Measurements from ENCODE around the gene TLE7. TPM values are rescaled to one million over a fixed set of nuclear protein-coding genes. Genes with fewer than 3 reads are reported as not detected.

TLE7 gene
- total and polyA plus RNA-seq, 2 donors, result not detected

DNA sequence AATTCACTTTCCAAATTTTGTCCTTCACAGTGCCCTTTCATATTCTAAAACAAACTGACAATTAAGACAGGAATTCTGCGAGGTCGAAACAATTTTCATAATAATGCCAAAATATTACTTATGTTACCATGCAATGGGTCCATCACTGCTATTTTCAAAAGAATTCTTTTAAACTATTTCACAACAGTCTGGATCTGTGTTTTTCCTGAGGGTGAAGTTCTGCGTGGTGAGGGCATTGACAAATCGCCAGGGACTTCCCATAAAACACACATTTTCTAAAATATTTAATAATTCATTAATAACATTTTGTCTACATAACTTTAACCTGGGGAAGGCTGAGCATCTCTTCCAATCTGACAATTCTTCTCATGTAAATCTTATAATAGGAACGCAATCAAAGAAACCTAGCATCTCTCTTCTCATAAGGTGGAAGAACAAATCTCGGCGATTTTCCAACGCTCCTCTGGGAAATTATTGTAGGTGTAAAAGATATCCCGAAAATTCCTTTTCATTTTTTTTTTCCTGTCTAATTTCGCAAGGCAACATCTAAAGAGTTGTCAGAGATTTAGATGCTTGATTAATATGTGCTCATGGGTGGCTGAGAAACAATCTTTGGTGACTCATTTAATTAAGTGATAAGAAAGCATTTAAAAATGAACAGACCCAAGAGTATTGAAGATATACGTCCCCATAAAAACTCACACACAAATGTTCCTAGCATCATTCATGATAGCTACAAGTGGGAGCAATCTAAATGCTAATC lies 41.9 kb downstream of the TLE7 start:
- Histone ChIP-seq H3K9me3 (ENCODE audit: control insufficient read depth in 2 of 2, insufficient read depth in 1 of 2, low read length in 1 of 2) (peaks cover 0 to 4% of the 10 kb centered on the region in 2 donors), H3K4me3 (ENCODE audit: low read length in 2 of 2) (no peak overlapping the region), H3K36me3 (ENCODE audit: control insufficient read depth in 2 of 2, insufficient read depth in 2 of 2, low read length in 1 of 2) (no peaks in the 10 kb centered on the region), H3K4me1 (ENCODE audit: control insufficient read depth in 2 of 2, insufficient read depth in 2 of 2, low read length in 2 of 2) (no peaks in the 10 kb centered on the region), H3K27ac (ENCODE audit: low read depth in 1 of 2, low read length in 1 of 2) (no peak overlapping the region), H3K27me3 (ENCODE audit: control insufficient read depth in 2 of 2, insufficient read depth in 1 of 2, low read length in 1 of 2) (no peaks in the 10 kb centered on the region)
- 95% methylated on average over 11 of the region's 11 CpGs for WGBS
- DNase-seq (ENCODE audit: low read depth in 6 of 9, low spot score in 9 of 9), result no peak

DNA sequence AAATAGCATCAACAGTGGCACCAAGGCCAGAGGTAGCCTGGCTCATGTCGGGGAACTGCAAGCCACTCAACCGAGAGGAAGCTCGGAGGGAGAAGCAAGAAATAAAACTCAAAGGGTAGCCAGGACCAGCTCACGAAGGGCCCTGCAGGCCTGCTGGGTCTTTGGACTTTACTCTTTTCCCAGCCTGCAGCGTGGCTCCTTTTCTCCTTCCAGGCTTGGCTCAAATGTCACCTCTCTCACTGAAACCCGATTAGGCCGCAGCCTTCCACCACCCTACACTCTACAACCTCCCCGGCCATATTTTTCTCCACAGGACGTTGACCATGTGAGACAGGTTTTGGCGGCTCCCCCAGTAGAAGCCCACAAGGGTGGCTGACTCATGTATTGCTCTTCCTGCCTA lies 45.3 kb downstream of the TLE7 start:
- Histone ChIP-seq H3K36me3 (ENCODE audit: control insufficient read depth in 2 of 2, insufficient read depth in 2 of 2, low read length in 1 of 2) (no peaks in the 10 kb centered on the region), H3K27ac (ENCODE audit: low read depth in 1 of 2, low read length in 1 of 2) (no peak overlapping the region), H3K9me3 (ENCODE audit: control insufficient read depth in 2 of 2, insufficient read depth in 1 of 2, low read length in 1 of 2) (no peaks in the 10 kb centered on the region), H3K4me1 (ENCODE audit: control insufficient read depth in 2 of 2, insufficient read depth in 2 of 2, low read length in 2 of 2) (no peaks in the 10 kb centered on the region), H3K27me3 (ENCODE audit: control insufficient read depth in 2 of 2, insufficient read depth in 1 of 2, low read length in 1 of 2) (no peaks in the 10 kb centered on the region), H3K4me3 (ENCODE audit: low read length in 2 of 2) (no peak overlapping the region)
- WGBS, result 82% methylated on average over 10 of the region's 10 CpGs
- no peak for DNase-seq (ENCODE audit: low read depth in 6 of 9, low spot score in 9 of 9)

DNA sequence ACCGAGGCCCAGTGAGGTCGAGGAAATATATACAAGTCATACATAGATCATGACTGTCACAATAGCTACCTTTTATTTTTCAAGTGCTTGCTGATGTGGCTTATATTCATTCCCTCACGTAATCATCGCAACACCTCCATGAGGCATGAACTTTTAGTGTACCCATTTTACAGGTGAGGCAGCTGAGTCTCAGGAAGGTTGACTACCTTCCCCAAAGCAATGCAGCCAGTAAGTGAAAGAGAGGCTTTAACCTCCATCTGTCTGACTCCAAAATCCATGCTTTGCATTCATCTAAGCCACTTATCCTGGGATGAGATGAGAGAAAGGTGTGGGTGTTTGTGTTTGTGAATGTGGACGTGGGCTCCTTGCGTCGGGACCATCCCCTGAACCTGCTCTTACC lies 52.5 kb downstream of the TLE7 start:
- no peaks in the 10 kb centered on the region for H3K9me3 ChIP-seq (ENCODE audit: control insufficient read depth in 2 of 2, insufficient read depth in 1 of 2, low read length in 1 of 2)
- H3K27me3 ChIP-seq (ENCODE audit: control insufficient read depth in 2 of 2, insufficient read depth in 1 of 2, low read length in 1 of 2), result no peaks in the 10 kb centered on the region
- H3K4me3 ChIP-seq (ENCODE audit: low read length in 2 of 2), result no peak overlapping the region
- no peaks in the 10 kb centered on the region for H3K36me3 ChIP-seq (ENCODE audit: control insufficient read depth in 2 of 2, insufficient read depth in 2 of 2, low read length in 1 of 2)
- WGBS, result 83% methylated on average over 7 of the region's 7 CpGs
- no peak for DNase-seq (ENCODE audit: low read depth in 6 of 9, low spot score in 9 of 9)
- no peak overlapping the region for H3K27ac ChIP-seq (ENCODE audit: low read depth in 1 of 2, low read length in 1 of 2)
- no peaks in the 10 kb centered on the region for H3K4me1 ChIP-seq (ENCODE audit: control insufficient read depth in 2 of 2, insufficient read depth in 2 of 2, low read length in 2 of 2)

DNA sequence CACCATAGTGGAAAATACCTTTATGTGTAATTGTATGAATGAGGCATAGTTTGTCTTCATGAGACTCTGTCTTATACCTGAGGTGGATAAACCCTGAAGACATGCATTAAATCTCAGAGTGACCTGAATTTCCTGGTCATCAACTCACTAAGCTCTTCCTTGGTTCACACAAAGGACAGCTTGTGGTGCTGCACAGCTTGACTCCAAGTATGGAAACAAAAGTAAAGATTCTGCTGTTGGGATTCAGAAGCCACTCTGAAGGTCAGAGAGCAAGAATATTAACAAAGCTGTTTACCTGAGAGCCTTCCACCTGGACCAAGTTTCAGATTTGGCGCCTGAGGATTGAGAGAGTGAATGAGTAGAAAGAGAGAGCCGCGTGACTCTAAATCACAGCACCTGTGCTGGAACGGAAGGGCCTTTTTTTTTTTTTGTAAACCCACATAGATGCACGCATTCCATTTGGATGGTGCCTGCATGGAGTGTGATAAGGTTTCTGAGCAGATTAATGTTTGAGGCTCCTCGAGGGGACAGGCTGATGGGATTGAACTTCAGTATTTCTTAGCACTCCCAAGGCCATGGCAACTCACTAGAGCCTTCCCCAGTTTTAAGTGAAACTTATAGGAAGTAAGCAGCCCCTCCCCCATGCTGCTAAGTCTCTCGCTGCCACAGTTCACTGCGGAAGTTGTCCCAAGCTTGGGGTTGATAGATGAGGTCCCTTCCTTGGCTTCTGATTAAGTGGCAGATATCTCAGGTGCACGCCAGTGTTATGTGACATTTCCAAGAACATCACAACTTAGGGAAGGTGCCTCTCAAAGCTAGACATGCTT lies 54.6 kb downstream of the TLE7 start:
- WGBS, result 19% methylated on average over 9 of the region's 9 CpGs

DNA sequence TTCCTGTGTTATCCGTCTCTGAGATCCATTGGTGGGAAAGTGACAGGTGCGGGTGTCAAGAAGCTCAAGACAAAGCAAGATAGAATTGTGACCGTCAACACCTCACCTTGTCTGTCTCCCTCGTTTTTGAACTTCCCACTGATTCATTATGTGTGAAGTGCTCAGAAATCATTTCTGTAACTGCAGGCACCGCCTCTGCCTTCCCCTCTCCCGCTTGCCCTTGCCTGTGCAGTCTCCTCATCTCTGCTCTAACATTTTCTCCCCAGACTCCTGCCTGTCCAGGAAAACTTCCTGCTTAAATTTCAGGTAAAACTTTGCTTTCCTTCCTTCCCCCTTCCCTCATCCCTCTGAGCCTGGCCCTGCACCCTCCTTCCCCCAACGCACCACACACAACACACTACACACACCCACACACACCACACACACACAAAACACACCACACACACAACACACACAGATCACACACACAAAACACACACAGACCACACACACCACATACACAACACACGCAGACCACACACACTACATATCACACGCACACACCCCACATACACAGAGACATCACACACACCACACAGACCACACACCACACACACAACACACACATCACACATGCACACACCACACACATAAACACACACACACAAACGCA lies 57.7 kb downstream of the TLE7 start:
- Histone ChIP-seq H3K4me3 (ENCODE audit: low read length in 2 of 2) (no peak overlapping the region), H3K4me1 (ENCODE audit: control insufficient read depth in 2 of 2, insufficient read depth in 2 of 2, low read length in 2 of 2) (no peaks in the 10 kb centered on the region), H3K36me3 (ENCODE audit: control insufficient read depth in 2 of 2, insufficient read depth in 2 of 2, low read length in 1 of 2) (no peaks in the 10 kb centered on the region), H3K27ac (ENCODE audit: low read depth in 1 of 2, low read length in 1 of 2) (no peak overlapping the region), H3K27me3 (ENCODE audit: control insufficient read depth in 2 of 2, insufficient read depth in 1 of 2, low read length in 1 of 2) (no peaks in the 10 kb centered on the region), H3K9me3 (ENCODE audit: control insufficient read depth in 2 of 2, insufficient read depth in 1 of 2, low read length in 1 of 2) (no peaks in the 10 kb centered on the region)
- 74% methylated on average over 10 of the region's 10 CpGs for WGBS
- DNase-seq (ENCODE audit: low read depth in 6 of 9, low spot score in 9 of 9), result no peak

More for the DNA sequence above, 54.6 kb downstream of the TLE7 start:
- Histone ChIP-seq H3K36me3 (ENCODE audit: control insufficient read depth in 2 of 2, insufficient read depth in 2 of 2, low read length in 1 of 2) (no peaks in the 10 kb centered on the region), H3K9me3 (ENCODE audit: control insufficient read depth in 2 of 2, insufficient read depth in 1 of 2, low read length in 1 of 2) (no peaks in the 10 kb centered on the region), H3K4me3 (ENCODE audit: low read length in 2 of 2) (no peak overlapping the region), H3K27me3 (ENCODE audit: control insufficient read depth in 2 of 2, insufficient read depth in 1 of 2, low read length in 1 of 2) (no peaks in the 10 kb centered on the region), H3K4me1 (ENCODE audit: control insufficient read depth in 2 of 2, insufficient read depth in 2 of 2, low read length in 2 of 2) (no peaks in the 10 kb centered on the region), H3K27ac (ENCODE audit: low read depth in 1 of 2, low read length in 1 of 2) (no peak overlapping the region)
- DNase-seq (ENCODE audit: low read depth in 6 of 9, low spot score in 9 of 9), result no peak

DNA sequence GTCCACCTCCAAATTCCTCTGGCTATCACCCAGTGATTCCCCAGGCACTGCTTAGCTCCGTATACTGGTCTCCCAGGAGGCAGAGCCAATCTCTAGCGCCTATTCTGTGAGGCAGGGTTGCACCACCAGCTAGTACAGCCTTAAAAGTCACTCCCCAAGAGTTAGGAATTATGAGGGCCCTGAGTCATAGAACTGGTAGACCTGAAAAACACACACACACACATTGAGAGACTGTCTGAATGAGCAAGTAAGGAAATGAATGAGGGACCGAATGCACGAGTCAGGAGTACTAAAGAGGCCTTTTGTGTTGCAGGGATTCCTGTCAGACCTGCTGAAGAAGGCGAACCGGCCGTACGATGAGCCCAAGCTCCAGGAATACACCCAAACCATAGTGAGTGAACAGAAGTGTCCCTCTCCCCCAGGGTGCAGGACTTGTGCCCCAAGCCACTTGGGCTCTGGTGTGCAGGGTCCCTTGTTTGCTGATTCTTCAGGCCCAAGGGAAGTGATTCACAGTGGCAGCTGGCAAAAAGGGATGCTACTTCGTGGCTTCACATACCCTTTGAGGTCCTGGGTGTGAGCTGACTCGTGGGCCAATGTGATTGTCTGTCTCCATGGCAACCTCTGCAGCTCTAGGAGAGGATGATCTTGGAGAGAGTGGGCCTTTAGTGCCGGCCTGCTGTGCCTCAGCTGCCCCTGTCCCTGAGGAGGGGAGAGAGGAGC lies 58.6 kb downstream of the TLE7 start:
- Histone ChIP-seq H3K4me3 (ENCODE audit: low read length in 2 of 2) (no peak overlapping the region), H3K9me3 (ENCODE audit: control insufficient read depth in 2 of 2, insufficient read depth in 1 of 2, low read length in 1 of 2) (no peaks in the 10 kb centered on the region), H3K27me3 (ENCODE audit: control insufficient read depth in 2 of 2, insufficient read depth in 1 of 2, low read length in 1 of 2) (no peaks in the 10 kb centered on the region), H3K4me1 (ENCODE audit: control insufficient read depth in 2 of 2, insufficient read depth in 2 of 2, low read length in 2 of 2) (no peaks in the 10 kb centered on the region), H3K36me3 (ENCODE audit: control insufficient read depth in 2 of 2, insufficient read depth in 2 of 2, low read length in 1 of 2) (no peaks in the 10 kb centered on the region), H3K27ac (ENCODE audit: low read depth in 1 of 2, low read length in 1 of 2) (no peak overlapping the region)
- DNase-seq (ENCODE audit: low read depth in 6 of 9, low spot score in 9 of 9), result no peak
- WGBS, result 71% methylated on average over 11 of the region's 11 CpGs

DNA sequence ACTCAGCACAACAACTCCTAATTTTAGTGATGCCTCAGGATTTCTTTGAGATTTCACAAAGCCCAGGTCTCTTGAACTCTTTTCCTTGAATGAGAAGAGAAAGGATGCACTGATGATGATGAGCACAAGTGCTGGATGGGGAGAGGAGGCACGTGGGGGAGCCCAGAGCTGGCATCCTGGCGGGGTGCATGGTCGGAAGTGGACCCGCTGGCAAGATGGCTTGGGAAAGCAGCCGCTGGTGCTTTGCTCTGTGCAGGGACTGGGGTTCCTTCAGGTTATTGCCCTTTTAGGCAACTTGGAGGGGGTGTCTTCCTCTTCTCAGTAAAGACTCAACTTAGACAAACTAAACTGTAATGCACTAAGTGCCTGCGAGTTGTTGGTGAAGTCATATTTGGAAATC lies 61.0 kb downstream of the TLE7 start:
- H3K4me3 ChIP-seq (ENCODE audit: low read length in 2 of 2), result no peak overlapping the region
- no peaks in the 10 kb centered on the region for H3K27me3 ChIP-seq (ENCODE audit: control insufficient read depth in 2 of 2, insufficient read depth in 1 of 2, low read length in 1 of 2)
- no peak overlapping the region for H3K27ac ChIP-seq (ENCODE audit: low read depth in 1 of 2, low read length in 1 of 2)
- H3K4me1 ChIP-seq (ENCODE audit: control insufficient read depth in 2 of 2, insufficient read depth in 2 of 2, low read length in 2 of 2), result no peaks in the 10 kb centered on the region
- DNase-seq (ENCODE audit: low read depth in 6 of 9, low spot score in 9 of 9), result no peak
- H3K9me3 ChIP-seq (ENCODE audit: control insufficient read depth in 2 of 2, insufficient read depth in 1 of 2, low read length in 1 of 2), result no peaks in the 10 kb centered on the region
- WGBS, result 82% methylated on average over 6 of the region's 6 CpGs
- no peaks in the 10 kb centered on the region for H3K36me3 ChIP-seq (ENCODE audit: control insufficient read depth in 2 of 2, insufficient read depth in 2 of 2, low read length in 1 of 2)

Data from thymus (tissue), 11 donors.